T-helper 2 cell treated with Interferon-gamma antibody and Interleukin-4, amounts not matched to agents 100 ng/mL and 5 ng/mL, for 36 hours (primary cell): ENCODE results near the gene ZNF200. TPM values are rescaled to one million over a fixed set of nuclear protein-coding genes. Genes with fewer than 3 reads are reported as not detected.

Experiments
- intact Hi-C: fragments of 100-400 bp; cut with micrococcal nuclease; formaldehyde crosslinking; loops from one replicate; pipeline ENCODE4 v1.15.1; 2023
- total RNA-seq: library from RNA; stranded (reverse); gene quantifications from 2 replicates; pipeline ENCODE4 v1.2.3, GENCODE V29; 2022

Gene ZNF200
- total RNA-seq, 1 donor from 2014 or later: 14.4 TPM

GRCh38 chr16:3256146-3256865 lies 21.3 kb upstream of the ZNF200 start, which contains the start of gene MEFV:
Gene MEFV (minus strand): TSS chr16:3256633. CDS start chr16:3256587, 46 bp downstream.
- intact Hi-C loops: no loop called here

GRCh38 chr16:3254309-3254708 lies 19.4 kb upstream of the ZNF200 start:
- intact Hi-C loops: no loop called here

DNA sequence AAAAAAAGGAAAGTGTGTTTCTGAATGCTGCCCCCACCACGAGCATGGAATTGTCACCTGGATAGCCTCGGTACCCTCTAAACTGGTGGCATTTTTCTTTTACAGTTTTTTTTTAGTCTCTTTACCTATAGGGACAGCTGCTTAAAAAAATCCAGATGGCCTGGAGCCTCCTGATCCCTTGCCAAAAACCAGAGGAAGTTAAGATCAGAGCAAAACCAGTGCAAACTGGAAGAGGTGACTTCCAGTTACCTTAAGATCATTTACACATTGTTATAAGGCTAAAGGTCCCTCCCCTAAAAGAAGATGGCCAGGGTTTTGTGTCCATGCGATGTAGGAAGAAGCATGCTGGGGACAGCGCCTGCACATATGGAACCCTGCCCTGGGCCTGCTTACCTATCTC lies 18.0 kb upstream of the ZNF200 start:
- intact Hi-C loops: no loop called here

- intact Hi-C loops: no loop called here
These were observed 14.5 kb upstream of the ZNF200 start for GRCh38 chr16:3249451-3249850.

GRCh38 chr16:3249020-3249419 lies 14.1 kb upstream of the ZNF200 start:
- intact Hi-C loops: no loop called here

DNA sequence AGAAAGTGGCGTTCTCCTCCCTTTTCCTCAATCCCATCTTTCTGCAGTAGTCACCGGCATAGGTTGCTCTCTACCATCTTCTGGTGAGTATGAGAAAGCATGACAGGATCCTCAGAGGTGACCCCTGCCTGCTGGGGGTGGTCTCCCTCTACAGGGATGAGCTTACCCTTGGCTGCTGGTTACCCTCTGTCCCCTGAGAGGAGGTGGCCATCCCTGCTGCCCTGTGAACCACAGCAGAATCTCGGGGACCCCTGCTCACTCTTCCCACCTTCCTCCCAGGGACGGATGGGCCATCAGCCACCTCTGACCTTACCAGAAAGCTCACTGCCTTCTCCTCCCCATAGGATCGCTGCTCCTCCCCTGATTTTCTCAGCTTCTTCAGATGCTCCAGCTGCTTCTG lies 13.6 kb upstream of the ZNF200 start:
- intact Hi-C loops: no loop called here

DNA sequence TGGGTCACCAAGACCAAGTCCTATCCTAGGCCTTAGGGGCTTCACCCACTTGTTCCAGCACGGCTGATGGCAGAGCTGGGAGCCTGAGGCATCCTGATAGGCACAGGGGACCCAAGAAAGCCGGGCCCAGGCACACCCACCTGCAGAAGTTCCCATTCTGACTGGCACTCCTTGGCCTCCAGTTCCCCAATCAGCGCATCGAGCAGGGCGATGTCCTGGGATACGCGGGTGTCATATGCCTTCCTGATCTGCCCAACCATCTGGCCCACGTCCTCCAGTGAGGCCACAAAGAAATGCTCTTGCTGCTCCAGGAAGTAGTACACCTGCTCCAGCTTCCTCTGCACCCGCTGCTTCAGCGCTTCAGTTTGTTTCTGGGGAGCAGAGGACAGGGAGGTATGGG lies 11.9 kb upstream of the ZNF200 start:
- intact Hi-C loops: no loop called here

DNA sequence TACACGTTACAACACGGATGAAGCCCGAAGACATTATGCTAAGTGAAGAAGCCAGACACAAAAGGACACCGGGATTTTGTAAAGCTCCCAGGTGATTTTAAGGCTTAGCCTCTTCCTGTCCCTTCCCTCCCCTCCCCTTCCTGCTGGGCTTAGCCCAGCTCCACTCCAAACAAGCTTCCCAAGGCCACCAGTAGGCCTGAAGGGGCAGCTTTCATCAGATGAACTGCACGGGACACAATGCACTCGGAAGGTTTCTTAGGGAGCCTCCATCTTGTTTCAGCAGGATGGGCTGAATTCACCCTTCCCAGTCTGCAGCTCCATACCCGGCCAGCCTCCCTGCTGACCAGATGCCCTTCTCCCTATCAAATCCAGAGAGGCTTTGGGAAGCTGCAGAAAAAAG lies 11.0 kb upstream of the ZNF200 start:
- intact Hi-C loops: no loop called here

- intact Hi-C loops: no loop called here
These were observed 8.9 kb upstream of the ZNF200 start for GRCh38 chr16:3243882-3244281.

GRCh38 chr16:3242709-3243108 lies 7.8 kb upstream of the ZNF200 start:
- intact Hi-C loops: no loop called here

DNA sequence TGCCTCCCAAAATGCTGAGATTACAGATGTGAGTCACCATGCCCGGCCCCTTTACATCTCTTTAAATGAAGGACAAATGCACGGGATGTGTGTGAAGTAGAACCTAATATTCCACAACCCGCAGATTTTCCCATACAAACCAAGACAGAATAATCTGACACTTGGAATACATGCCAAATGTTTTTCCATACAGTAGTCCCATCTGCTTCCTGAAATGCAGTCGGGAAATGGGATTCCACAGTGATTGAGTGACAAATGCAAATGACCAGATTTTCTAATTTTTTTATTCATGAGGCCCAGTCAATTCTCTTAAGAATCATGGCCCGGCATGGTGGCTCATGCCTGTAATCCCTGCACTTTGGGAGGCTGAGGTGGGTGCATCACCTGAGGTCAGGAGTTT lies 6.8 kb upstream of the ZNF200 start:
- intact Hi-C loops: no loop called here

DNA sequence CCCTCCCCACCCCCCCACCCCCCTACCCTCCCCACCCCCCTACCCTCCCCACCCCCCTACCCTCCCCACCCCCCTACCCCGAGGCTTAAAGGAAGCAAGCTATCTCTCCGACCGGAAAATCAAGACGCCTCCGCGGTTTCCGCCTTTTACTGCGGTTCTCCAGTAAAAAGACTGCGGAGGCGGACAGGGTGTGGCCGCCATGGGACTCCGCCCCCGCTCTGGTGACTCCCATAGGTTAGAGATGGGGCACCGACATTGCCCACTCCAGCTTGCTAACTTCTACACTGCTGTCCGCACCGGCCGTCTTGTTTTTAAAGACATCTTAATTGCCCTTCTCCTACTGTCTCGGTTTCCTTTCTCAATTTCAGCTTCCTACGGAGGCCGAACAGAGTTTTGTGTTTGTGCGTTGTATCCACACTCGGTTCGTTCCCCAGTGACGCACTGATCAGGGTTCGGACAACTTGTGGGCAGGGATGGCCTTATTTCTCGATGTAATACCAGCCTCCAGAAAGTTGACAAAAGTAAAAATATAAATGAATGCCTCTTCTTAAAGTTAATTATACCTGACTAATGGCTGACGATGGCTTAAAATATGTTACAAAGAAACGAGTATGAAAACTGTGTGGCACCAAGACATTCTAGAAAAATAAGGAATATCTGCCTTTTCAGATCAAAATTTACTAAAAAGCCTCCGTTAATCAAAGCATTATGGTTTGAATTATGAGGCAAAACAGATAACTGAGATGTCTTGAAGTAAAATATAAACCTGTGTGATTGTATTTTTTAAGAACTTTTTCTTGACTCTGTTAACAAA lies 1.1 kb upstream of the ZNF200 start:
- intact Hi-C loops: loop anchor here (1.0 to 2.0 kb wide), 4 partner anchors 28 to 165 kb away; partner anchors contain the start of genes TIGD7, ZNF174, ZNF263 and ZNF75A

- intact Hi-C loops: loop anchor here (2.0 kb wide), 2 partner anchors 48 to 166 kb away; partner anchors contain the start of genes ZNF174, ZNF263 and ZSCAN32
These were observed 458 bp downstream of the ZNF200 start for GRCh38 chr16:3234543-3234856.

DNA sequence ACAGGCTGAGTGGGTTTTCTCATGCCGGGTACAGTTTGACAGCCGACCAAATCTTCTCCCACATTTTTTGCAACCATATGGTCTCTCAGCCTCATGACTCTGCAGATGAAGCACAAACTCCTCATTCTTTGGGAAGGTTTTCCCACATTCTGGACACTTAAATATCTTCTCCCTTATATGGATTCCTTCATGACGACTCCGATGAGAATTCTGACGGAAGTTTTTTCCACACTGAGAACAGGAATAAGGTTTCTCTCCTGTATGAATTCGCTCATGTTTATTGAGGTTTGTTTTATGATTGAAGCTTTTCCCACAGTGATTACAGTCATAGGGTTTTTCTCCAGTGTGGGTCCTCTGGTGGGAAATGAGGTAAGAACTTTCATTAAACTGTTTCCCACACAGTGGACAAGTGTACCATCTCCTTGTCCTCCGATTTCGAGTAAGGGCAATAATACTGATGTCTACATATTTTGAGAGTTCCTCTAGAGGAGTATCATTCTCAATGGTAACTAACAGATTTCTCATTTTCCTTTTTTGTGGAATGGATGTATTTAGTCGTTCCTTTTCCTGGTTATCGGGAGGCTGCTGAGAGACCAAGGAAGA lies 10.9 kb downstream of the ZNF200 start:
- intact Hi-C loops: no loop called here

- intact Hi-C loops: no loop called here
These were observed 14.1 kb downstream of the ZNF200 start for GRCh38 chr16:3220839-3221238.

GRCh38 chr16:3216263-3216640 lies 18.7 kb downstream of the ZNF200 start:
- intact Hi-C loops: no loop called here

DNA sequence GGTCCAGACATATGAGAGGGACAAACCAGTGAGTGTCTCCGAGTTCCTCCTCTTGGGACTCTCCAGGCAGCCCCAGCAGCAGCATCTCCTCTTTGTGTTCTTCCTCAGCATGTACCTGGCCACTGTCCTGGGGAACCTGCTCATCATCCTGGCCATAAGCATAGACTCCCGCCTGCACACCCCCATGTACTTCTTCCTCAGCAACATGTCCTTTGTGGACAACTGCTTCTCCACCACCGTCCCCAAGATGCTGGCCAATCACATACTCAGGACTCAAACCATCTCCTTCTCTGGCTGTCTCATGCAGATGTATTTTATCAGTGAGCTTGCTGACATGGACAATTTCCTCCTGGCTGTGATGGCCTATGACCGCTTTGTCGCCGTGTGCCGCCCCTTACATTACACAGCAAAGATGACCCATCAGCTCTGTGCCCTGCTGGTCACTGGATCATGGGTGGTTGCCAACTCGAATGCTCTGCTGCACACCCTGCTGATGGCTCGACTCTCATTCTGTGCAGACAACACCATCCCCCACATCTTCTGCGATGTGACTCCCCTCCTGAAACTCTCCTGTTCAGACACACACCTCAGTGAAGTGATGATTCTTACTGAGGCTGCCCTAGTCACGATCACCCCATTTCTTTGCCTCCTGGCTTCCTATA lies 19.2 kb downstream of the ZNF200 start:
- intact Hi-C loops: no loop called here

GRCh38 chr16:3214904-3215600 lies 19.9 kb downstream of the ZNF200 start:
- intact Hi-C loops: no loop called here

DNA sequence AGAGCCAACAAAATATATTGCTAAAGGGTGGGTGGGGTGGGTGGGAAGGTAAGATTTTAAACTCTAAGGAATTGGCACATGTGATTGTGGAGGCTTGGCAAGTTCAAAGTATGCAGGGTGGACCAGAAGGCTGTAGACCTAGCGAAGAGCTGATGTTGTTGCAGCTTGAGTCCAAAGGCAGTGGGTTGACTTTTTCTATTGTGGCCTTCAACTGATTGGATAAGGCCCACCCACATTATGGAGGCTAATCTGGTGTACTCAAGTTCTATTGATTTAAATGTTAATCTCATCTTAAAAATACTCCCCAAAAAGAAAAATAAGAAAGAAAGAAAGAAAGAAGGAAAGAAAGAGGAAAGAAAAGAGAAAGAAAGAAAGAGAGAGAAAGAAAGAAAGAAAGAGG lies 22.4 kb downstream of the ZNF200 start:
- intact Hi-C loops: no loop called here

DNA sequence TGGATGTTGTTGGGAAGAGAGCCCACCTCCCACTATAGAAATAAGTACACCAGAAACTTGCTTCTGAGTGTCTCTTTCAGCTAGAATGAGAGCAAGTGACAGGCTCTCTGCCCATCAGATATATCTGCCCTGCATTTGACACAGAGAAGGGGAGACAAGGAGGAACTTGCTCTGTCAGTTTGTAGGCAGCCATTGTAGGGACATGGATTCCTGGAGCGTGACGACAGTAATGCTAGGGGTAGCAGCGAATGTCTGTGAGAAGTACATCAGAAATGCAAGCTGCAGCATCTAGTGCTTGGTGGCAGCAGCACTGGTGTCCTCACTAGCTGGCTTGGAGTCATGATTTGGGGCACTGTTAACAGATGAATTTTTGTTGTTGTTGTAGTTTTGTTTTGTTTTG lies 23.0 kb downstream of the ZNF200 start:
- intact Hi-C loops: no loop called here
